ENCODE results near the gene COL26A1.
"Not testable (repeated sequence)": the region's sequence is repeated elsewhere in the genome, so short reads cannot be mapped to it uniquely, and the experiment has no call there.

The COL26A1 gene

GRCh38 chr7:101432316-101432715, 69.6 kb downstream of the COL26A1 start:
- Histone ChIP-seq H3K27me3 (peaks cover 0 to 52% of the 10 kb centered on the region in 2 donors), H3K4me3 (no peak overlapping the region), H3K9me3 (no peaks in the 10 kb centered on the region), H3K27ac (no peak overlapping the region), H3K36me3 (no peaks in the 10 kb centered on the region), H3K4me1 (no peaks in the 10 kb centered on the region)
- DNase-seq, result no peak
- intact Hi-C loops (cut with DNase I; ENCODE audit: low total_unique reads), result no loop called here
- TF ChIP-seq CTCF (IDR thresholded peaks at IDR 0.05), result no peak

GRCh38 chr7:101433688-101434087, 71.0 kb downstream of the COL26A1 start:
- Histone ChIP-seq H3K4me3 (no peak overlapping the region), H3K27ac (no peak overlapping the region), H3K36me3 (no peaks in the 10 kb centered on the region), H3K4me1 (no peaks in the 10 kb centered on the region), H3K9me3 (no peaks in the 10 kb centered on the region), H3K27me3 (peaks cover 0 to 58% of the 10 kb centered on the region in 2 donors)
- TF ChIP-seq CTCF (IDR thresholded peaks at IDR 0.05), result no peak
- intact Hi-C loops (cut with DNase I; ENCODE audit: low total_unique reads), result no loop called here
- DNase-seq, result no peak

- H3K36me3 ChIP-seq; H3K9me3 ChIP-seq; DNase-seq; intact Hi-C loops (cut with DNase I; ENCODE audit: low total_unique reads); H3K4me3 ChIP-seq; H3K27ac ChIP-seq; H3K4me1 ChIP-seq: not testable (repeated sequence)
- H3K27me3 ChIP-seq, result peaks cover 0 to 62% of the 10 kb centered on the region in 2 donors
Measured at GRCh38 chr7:101434155-101434554, 71.5 kb downstream of the COL26A1 start.

GRCh38 chr7:101435461-101436220, 73.0 kb downstream of the COL26A1 start:
- Histone ChIP-seq H3K9me3 (no peaks in the 10 kb centered on the region), H3K27me3 (peaks cover 0 to 68% of the 10 kb centered on the region in 2 donors), H3K4me3 (no peak overlapping the region), H3K4me1 (no peaks in the 10 kb centered on the region), H3K27ac (no peak overlapping the region), H3K36me3 (no peaks in the 10 kb centered on the region)
- no peak for DNase-seq
- intact Hi-C loops (cut with DNase I; ENCODE audit: low total_unique reads), result no loop called here
- TF ChIP-seq CTCF (IDR thresholded peaks at IDR 0.05), result no peak

GRCh38 chr7:101436221-101436735, 73.6 kb downstream of the COL26A1 start:
- DNase-seq, result no peak
- no peak for TF ChIP-seq CTCF (IDR thresholded peaks at IDR 0.05)
- H3K27me3 ChIP-seq, result peaks cover 0 to 71% of the 10 kb centered on the region in 2 donors
- H3K36me3 ChIP-seq, result no peaks in the 10 kb centered on the region
- no peaks in the 10 kb centered on the region for H3K9me3 ChIP-seq
- intact Hi-C loops (cut with DNase I; ENCODE audit: low total_unique reads), result no loop called here
- no peak overlapping the region for H3K4me3 ChIP-seq
- H3K27ac ChIP-seq, result no peak overlapping the region
- no peaks in the 10 kb centered on the region for H3K4me1 ChIP-seq

- H3K27ac ChIP-seq, result no peak overlapping the region
- peaks cover 0 to 3% (median 0%) of the 10 kb centered on the region in 4 donors for H3K4me1 ChIP-seq
- H3K36me3 ChIP-seq, result no peaks in the 10 kb centered on the region
- DNase-seq, result no peak
- intact Hi-C loops (cut with DNase I; ENCODE audit: low total_unique reads), result no loop called here
- no peak overlapping the region for H3K4me3 ChIP-seq
- no peaks in the 10 kb centered on the region for H3K9me3 ChIP-seq
- TF ChIP-seq CTCF (IDR thresholded peaks at IDR 0.05), result no peak
- H3K27me3 ChIP-seq, result peaks cover 0 to 76% of the 10 kb centered on the region in 2 donors
Measured at GRCh38 chr7:101436857-101437576, 74.3 kb downstream of the COL26A1 start.
